AG10803 (cell line): ENCODE results near the gene ANO5.
"Not testable (repeated sequence)": the region's sequence is repeated elsewhere in the genome, so short reads cannot be mapped to it uniquely, and the experiment has no call there.

ENCODE experiments used
- DNase-seq: peaks from one replicate; pipeline ENCODE4 v3.0.0; 2010; ENCODE audit warnings: low read depth
- H3K4me3 ChIP-seq: 2 replicates; pipeline ENCODE4 v1.5.1; 2011; ENCODE audit warnings: mild to moderate bottlenecking, low read length, control low read depth
- CTCF ChIP-seq: conservative IDR thresholded peaks from 2 replicates; pipeline ENCODE4 v1.5.1; 2011; ENCODE audit warnings: mild to moderate bottlenecking, low read length, control low read depth, inconsistent platforms

The ANO5 gene

GRCh38 chr11:22234743-22235142, 41.9 kb downstream of the ANO5 start:
- DNase-seq = no peak
- TF ChIP-seq CTCF = no peak
- H3K4me3 ChIP-seq = no peak overlapping the region

GRCh38 chr11:22244986-22245592, 52.2 kb downstream of the ANO5 start:
- no peak overlapping the region for H3K4me3 ChIP-seq
- TF ChIP-seq CTCF = peak; percentile 86
- peak; percentile 45 for DNase-seq

- no peak for TF ChIP-seq CTCF
- no peak for DNase-seq
- no peak overlapping the region for H3K4me3 ChIP-seq
Measured at GRCh38 chr11:22246992-22247391, 54.1 kb downstream of the ANO5 start.

- TF ChIP-seq CTCF = no peak
- no peak overlapping the region for H3K4me3 ChIP-seq
- DNase-seq = no peak
Measured at GRCh38 chr11:22249871-22250270, 57.0 kb downstream of the ANO5 start.

GRCh38 chr11:22256876-22257275, 64.0 kb downstream of the ANO5 start:
- DNase-seq = no peak
- TF ChIP-seq CTCF = no peak
- H3K4me3 ChIP-seq = no peak overlapping the region

GRCh38 chr11:22263613-22264012, 70.7 kb downstream of the ANO5 start:
- DNase-seq = no peak
- no peak for TF ChIP-seq CTCF
- H3K4me3 ChIP-seq = no peak overlapping the region

GRCh38 chr11:22268983-22269624, 76.2 kb downstream of the ANO5 start:
- H3K4me3 ChIP-seq, DNase-seq: not testable (repeated sequence)
